Right ventricle myocardium inferior (tissue), 1 donor: ENCODE data around the gene PHF1. TPM values are rescaled to one million over a fixed set of nuclear protein-coding genes. Genes with fewer than 3 reads are reported as not detected.

Experiments
- ATAC-seq: fragments of 200-7000 bp; cut with Tn5 transposase; one replicate; pipeline ENCODE4 v1.9.1; 2020; ENCODE audit warnings: mild to moderate bottlenecking, moderate library complexity
- DNase-seq: peaks from one replicate; pipeline ENCODE4 v3.0.0; 2021; ENCODE audit errors: missing footprints
- intact Hi-C: fragments of 100-400 bp; cut with DNase I; formaldehyde crosslinking; loops from one replicate; pipeline ENCODE4 v1.11.0; 2022
- total RNA-seq: library from RNA; stranded (reverse); fragmentation: NEBNext Ultra II Directional; extraction: Animal tissue kit (Norgen Biotek cat#: 25700); gene quantifications from one replicate; pipeline ENCODE4 v1.2.1, GENCODE V29; 2021
- donor health status: DM: no; HTN: yes; CAD: no; lungs with severe emphysema.

The PHF1 gene
- total RNA-seq, 1 donor from 2014 or later = 43.5 TPM

GRCh38 chr6:33440649-33441309, 30.0 kb downstream of the PHF1 start:
- ATAC-seq (no peak), DNase-seq (no peak)
- intact Hi-C loops = no loop called here

GRCh38 chr6:33441457-33441856, 30.6 kb downstream of the PHF1 start:
- DNase-seq (no peak), ATAC-seq (no peak)
- intact Hi-C loops = no loop called here

- ATAC-seq (no peak), DNase-seq (no peak)
- intact Hi-C loops = no loop called here
Observed at GRCh38 chr6:33442283-33442682, 31.5 kb downstream of the PHF1 start.

- no peak for ATAC-seq
- intact Hi-C loops = no loop called here
- DNase-seq = no peak
Observed at GRCh38 chr6:33443025-33443424, 32.2 kb downstream of the PHF1 start.

GRCh38 chr6:33443619-33444504, 33.0 kb downstream of the PHF1 start:
- no peak for DNase-seq
- no peak for ATAC-seq
- intact Hi-C loops = no loop called here

- no peak for ATAC-seq
- intact Hi-C loops = no loop called here
- no peak for DNase-seq
Observed at GRCh38 chr6:33445119-33445603, 34.3 kb downstream of the PHF1 start.

GRCh38 chr6:33446356-33446755, 35.5 kb downstream of the PHF1 start:
- no peak for DNase-seq
- ATAC-seq = no peak
- intact Hi-C loops = no loop called here

GRCh38 chr6:33450434-33450833, 39.6 kb downstream of the PHF1 start:
- intact Hi-C loops = no loop called here
- ATAC-seq (no peak), DNase-seq (no peak)

GRCh38 chr6:33451606-33452005, 40.8 kb downstream of the PHF1 start:
- intact Hi-C loops = no loop called here
- DNase-seq = no peak
- ATAC-seq = no peak

- intact Hi-C loops = no loop called here
- DNase-seq = no peak
- ATAC-seq = no peak
Observed at GRCh38 chr6:33452496-33452895, 41.7 kb downstream of the PHF1 start.

- intact Hi-C loops = loop anchor here (1.0 to 2.0 kb wide), 2 partner anchors 43 to 117 kb away; no protein-coding TSS in a partner anchor
- DNase-seq = no peak
- no peak for ATAC-seq
Observed at GRCh38 chr6:33453393-33454008, 42.7 kb downstream of the PHF1 start.

GRCh38 chr6:33454009-33454946, 43.5 kb downstream of the PHF1 start, which contains the start of gene ZBTB9:
ZBTB9 (plus strand) TSS chr6:33454576; CDS start chr6:33455101, 525 bp downstream.
- peak; percentile 98 for DNase-seq
- ATAC-seq = peak; percentile 99
- intact Hi-C loops = loop anchor here (1.0 to 2.0 kb wide), 2 partner anchors 44 to 117 kb away; no protein-coding TSS in a partner anchor

- no peak for DNase-seq
- intact Hi-C loops = loop anchor here (2.0 kb wide), 1 partner anchor 116 kb away; no protein-coding TSS in a partner anchor
- no peak for ATAC-seq
Observed at GRCh38 chr6:33455051-33455450, 44.2 kb downstream of the PHF1 start.

- intact Hi-C loops = no loop called here
- no peak for DNase-seq
- ATAC-seq = no peak
Observed at GRCh38 chr6:33456156-33456555, 45.3 kb downstream of the PHF1 start.

GRCh38 chr6:33458676-33459075, 47.9 kb downstream of the PHF1 start:
- DNase-seq (no peak), ATAC-seq (no peak)
- intact Hi-C loops = no loop called here

- ATAC-seq (no peak), DNase-seq (no peak)
- intact Hi-C loops = no loop called here
Observed at GRCh38 chr6:33459226-33459625, 48.4 kb downstream of the PHF1 start.
